Neural cell (in vitro differentiated cells): Measurements from ENCODE around the gene APH1B. TPM values are rescaled to one million over a fixed set of nuclear protein-coding genes. Genes with fewer than 3 reads are reported as not detected.

ENCODE experiments used
- H2AFZ ChIP-seq: fragments of 200-600, 300-800 bp; sonication (generic), shearing (Covaris generic); 2 replicates; pipeline ENCODE4 v1.6.0; 2014; ENCODE audit warnings: low read depth, mild to moderate bottlenecking, antibody characterized with exemption, low read length, moderate library complexity
- H3F3A ChIP-seq: fragments of 200-600 bp; shearing (Covaris generic); 2 replicates; pipeline ENCODE4 v1.6.1; 2016; ENCODE audit warnings: mild to moderate bottlenecking, moderate library complexity, mixed read lengths, antibody characterized with exemption, low read length; ENCODE audit not compliant: insufficient read depth, poor library complexity, severe bottlenecking
- H3K27ac ChIP-seq: fragments of 200-600, 300-800 bp; sonication (generic), shearing (Covaris generic); 2 replicates; pipeline ENCODE4 v1.5.1; 2014; ENCODE audit warnings: mild to moderate bottlenecking, low read length, moderate library complexity
- H3K27me3 ChIP-seq: fragments of 300-800, 200-600 bp; sonication (generic), shearing (Covaris generic); 2 replicates; pipeline ENCODE4 v1.6.0; 2014; ENCODE audit warnings: mild to moderate bottlenecking, low read depth, low read length, moderate library complexity; ENCODE audit not compliant: insufficient read depth
- H3K36me3 ChIP-seq: fragments of 300-800, 200-600 bp; sonication (generic), shearing (Covaris generic); 2 replicates; pipeline ENCODE4 v1.5.1; 2014; ENCODE audit warnings: mild to moderate bottlenecking, antibody characterized with exemption, low read length, moderate library complexity; ENCODE audit not compliant: insufficient read depth
- H3K4me2 ChIP-seq: fragments of 300-800, 200-600 bp; sonication (generic), shearing (Covaris generic); 2 replicates; pipeline ENCODE4 v1.6.0; 2014; ENCODE audit warnings: mild to moderate bottlenecking, low read length
- H3K4me3 ChIP-seq: fragments of 300-800, 200-600 bp; sonication (generic), shearing (Covaris generic); 2 replicates; pipeline ENCODE4 v1.5.1; 2014; ENCODE audit warnings: mild to moderate bottlenecking, low read length, moderate library complexity
- H3K79me2 ChIP-seq: fragments of 200-600 bp; shearing (Covaris generic); replicated peaks from 2 replicates; pipeline ENCODE4 v1.6.0; 2014; ENCODE audit warnings: mild to moderate bottlenecking, low read length, moderate library complexity; ENCODE audit not compliant: insufficient read depth
- H3K9ac ChIP-seq: fragments of 300-800, 200-600 bp; sonication (generic), shearing (Covaris generic); 2 replicates; pipeline ENCODE4 v1.6.1; 2016; ENCODE audit warnings: mild to moderate bottlenecking, low read length, mixed read lengths
- H3K9me2 ChIP-seq: fragments of 200-600 bp; shearing (Covaris generic); 2 replicates; pipeline ENCODE4 v1.6.1; 2016; ENCODE audit warnings: mild to moderate bottlenecking, low read length, mixed read lengths; ENCODE audit not compliant: insufficient read depth
- H3K9me3 ChIP-seq: fragments of 200-600, 300-800 bp; sonication (generic), shearing (Covaris generic); 2 replicates; pipeline ENCODE4 v1.6.1; 2016; ENCODE audit warnings: mild to moderate bottlenecking, mixed run types, low read length, moderate library complexity, mixed read lengths
- H4K20me1 ChIP-seq: fragments of 200-600 bp; shearing (Covaris generic); 2 replicates; pipeline ENCODE4 v1.6.1; 2016; ENCODE audit warnings: mild to moderate bottlenecking, mixed run types; ENCODE audit not compliant: insufficient read depth
- EP300 ChIP-seq: fragments of 450-650 bp; conservative IDR thresholded peaks from 2 replicates; pipeline ENCODE4 v1.6.1; 2014; ENCODE audit warnings: antibody characterized with exemption, mild to moderate bottlenecking, moderate library complexity; ENCODE audit not compliant: poor library complexity, severe bottlenecking
- EZH2 ChIP-seq: fragments of 200-600, 300-800 bp; shearing (Covaris generic), sonication (generic); IDR thresholded peaks from 2 replicates; pipeline ENCODE4 v1.6.1; 2014; ENCODE audit warnings: antibody characterized with exemption, low read length, borderline replicate concordance, mild to moderate bottlenecking; ENCODE audit not compliant: insufficient read depth, poor library complexity, severe bottlenecking
- MXI1 ChIP-seq: fragments of 450-650 bp; conservative IDR thresholded peaks from 2 replicates; pipeline ENCODE4 v1.6.1; 2014; ENCODE audit warnings: antibody characterized with exemption, mild to moderate bottlenecking; ENCODE audit not compliant: poor library complexity, severe bottlenecking
- POLR2AphosphoS5 ChIP-seq: IDR thresholded peaks from 2 replicates; pipeline ENCODE4 v1.6.1; 2012
- RAD21 ChIP-seq: fragments of 450-650 bp; conservative IDR thresholded peaks from 2 replicates; pipeline ENCODE4 v1.6.1; 2014; ENCODE audit warnings: antibody characterized with exemption, mild to moderate bottlenecking, moderate library complexity
- SMC3 ChIP-seq: fragments of 450-650 bp; conservative IDR thresholded peaks from 2 replicates; pipeline ENCODE4 v1.6.1; 2014; ENCODE audit warnings: antibody characterized with exemption, mild to moderate bottlenecking, moderate library complexity; ENCODE audit not compliant: poor library complexity
- TAF1 ChIP-seq: IDR thresholded peaks from 2 replicates; pipeline ENCODE4 v1.6.1; 2012; ENCODE audit warnings: low read depth
- polyA plus RNA-seq: library from polyadenylated mRNA; depleted of rRNA; stranded (reverse); fragments of >200 nt; gene quantifications from 2 replicates; pipeline ENCODE4 v1.2.3, GENCODE V29; 2014
- TF ChIP-seq, protein P1 (sequence below): IDR thresholded peaks from 2 replicates; pipeline ENCODE4 v1.6.1; 2012; ENCODE audit warnings: borderline replicate concordance
- TF ChIP-seq, protein P2 (sequence below): fragments of 450-650 bp; IDR thresholded peaks from 2 replicates; pipeline ENCODE4 v1.5.1; 2014; ENCODE audit warnings: antibody characterized with exemption, mild to moderate bottlenecking, moderate library complexity; ENCODE audit not compliant: poor library complexity, severe bottlenecking

The APH1B gene
- polyA plus RNA-seq, 1 donor from 2014 or later = 14.6 TPM

DNA sequence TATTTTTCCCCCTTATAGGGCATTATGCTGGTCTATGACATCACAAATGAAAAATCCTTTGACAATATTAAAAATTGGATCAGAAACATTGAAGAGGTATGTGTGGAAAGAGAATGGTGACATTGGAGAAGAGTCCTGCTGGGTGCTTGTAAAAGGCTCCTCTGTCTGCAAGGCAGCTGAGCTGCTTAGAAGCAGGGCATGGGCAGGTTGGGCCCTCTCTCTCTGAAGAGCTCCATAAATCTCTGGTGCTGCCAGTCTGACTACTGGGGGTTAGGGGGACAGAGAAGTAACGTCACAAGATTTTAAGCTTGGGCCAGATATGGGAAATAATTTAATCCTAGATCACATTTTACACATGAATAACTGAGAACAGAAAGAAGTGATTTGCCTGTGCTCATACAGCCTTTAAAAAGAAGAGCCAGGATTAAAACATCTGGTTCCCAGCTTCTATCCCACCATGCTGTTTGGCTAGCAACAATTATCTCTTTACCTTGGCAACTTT lies 21.9 kb upstream of the APH1B start:
- Histone ChIP-seq H4K20me1 (no peaks in the 10 kb centered on the region), H3K27me3 (no peaks in the 10 kb centered on the region), H3K79me2 (peaks cover 4% of the 10 kb centered on the region), H3K4me3 (no peak overlapping the region), H3K36me3 (peaks cover under 1% of the 10 kb centered on the region), H2AFZ (no peak overlapping the region), H3K9ac (no peak overlapping the region), H3F3A (peaks cover 2% of the 10 kb centered on the region), H3K9me2 (no peaks in the 10 kb centered on the region), H3K27ac (no peak overlapping the region), H3K4me2 (peak overlapping the region; percentile 20), H3K9me3 (no peaks in the 10 kb centered on the region)
- no peak for TF ChIP-seq SMC3
- TF ChIP-seq, protein P1, sequence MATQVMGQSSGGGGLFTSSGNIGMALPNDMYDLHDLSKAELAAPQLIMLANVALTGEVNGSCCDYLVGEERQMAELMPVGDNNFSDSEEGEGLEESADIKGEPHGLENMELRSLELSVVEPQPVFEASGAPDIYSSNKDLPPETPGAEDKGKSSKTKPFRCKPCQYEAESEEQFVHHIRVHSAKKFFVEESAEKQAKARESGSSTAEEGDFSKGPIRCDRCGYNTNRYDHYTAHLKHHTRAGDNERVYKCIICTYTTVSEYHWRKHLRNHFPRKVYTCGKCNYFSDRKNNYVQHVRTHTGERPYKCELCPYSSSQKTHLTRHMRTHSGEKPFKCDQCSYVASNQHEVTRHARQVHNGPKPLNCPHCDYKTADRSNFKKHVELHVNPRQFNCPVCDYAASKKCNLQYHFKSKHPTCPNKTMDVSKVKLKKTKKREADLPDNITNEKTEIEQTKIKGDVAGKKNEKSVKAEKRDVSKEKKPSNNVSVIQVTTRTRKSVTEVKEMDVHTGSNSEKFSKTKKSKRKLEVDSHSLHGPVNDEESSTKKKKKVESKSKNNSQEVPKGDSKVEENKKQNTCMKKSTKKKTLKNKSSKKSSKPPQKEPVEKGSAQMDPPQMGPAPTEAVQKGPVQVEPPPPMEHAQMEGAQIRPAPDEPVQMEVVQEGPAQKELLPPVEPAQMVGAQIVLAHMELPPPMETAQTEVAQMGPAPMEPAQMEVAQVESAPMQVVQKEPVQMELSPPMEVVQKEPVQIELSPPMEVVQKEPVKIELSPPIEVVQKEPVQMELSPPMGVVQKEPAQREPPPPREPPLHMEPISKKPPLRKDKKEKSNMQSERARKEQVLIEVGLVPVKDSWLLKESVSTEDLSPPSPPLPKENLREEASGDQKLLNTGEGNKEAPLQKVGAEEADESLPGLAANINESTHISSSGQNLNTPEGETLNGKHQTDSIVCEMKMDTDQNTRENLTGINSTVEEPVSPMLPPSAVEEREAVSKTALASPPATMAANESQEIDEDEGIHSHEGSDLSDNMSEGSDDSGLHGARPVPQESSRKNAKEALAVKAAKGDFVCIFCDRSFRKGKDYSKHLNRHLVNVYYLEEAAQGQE = no peak
- TF ChIP-seq EP300 = no peak
- TF ChIP-seq, protein P2, sequence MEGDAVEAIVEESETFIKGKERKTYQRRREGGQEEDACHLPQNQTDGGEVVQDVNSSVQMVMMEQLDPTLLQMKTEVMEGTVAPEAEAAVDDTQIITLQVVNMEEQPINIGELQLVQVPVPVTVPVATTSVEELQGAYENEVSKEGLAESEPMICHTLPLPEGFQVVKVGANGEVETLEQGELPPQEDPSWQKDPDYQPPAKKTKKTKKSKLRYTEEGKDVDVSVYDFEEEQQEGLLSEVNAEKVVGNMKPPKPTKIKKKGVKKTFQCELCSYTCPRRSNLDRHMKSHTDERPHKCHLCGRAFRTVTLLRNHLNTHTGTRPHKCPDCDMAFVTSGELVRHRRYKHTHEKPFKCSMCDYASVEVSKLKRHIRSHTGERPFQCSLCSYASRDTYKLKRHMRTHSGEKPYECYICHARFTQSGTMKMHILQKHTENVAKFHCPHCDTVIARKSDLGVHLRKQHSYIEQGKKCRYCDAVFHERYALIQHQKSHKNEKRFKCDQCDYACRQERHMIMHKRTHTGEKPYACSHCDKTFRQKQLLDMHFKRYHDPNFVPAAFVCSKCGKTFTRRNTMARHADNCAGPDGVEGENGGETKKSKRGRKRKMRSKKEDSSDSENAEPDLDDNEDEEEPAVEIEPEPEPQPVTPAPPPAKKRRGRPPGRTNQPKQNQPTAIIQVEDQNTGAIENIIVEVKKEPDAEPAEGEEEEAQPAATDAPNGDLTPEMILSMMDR = no peak
- no peak for TF ChIP-seq RAD21
- no peak for TF ChIP-seq POLR2AphosphoS5
- no peak for TF ChIP-seq EZH2
- no peak for TF ChIP-seq MXI1
- TF ChIP-seq TAF1 = no peak

DNA sequence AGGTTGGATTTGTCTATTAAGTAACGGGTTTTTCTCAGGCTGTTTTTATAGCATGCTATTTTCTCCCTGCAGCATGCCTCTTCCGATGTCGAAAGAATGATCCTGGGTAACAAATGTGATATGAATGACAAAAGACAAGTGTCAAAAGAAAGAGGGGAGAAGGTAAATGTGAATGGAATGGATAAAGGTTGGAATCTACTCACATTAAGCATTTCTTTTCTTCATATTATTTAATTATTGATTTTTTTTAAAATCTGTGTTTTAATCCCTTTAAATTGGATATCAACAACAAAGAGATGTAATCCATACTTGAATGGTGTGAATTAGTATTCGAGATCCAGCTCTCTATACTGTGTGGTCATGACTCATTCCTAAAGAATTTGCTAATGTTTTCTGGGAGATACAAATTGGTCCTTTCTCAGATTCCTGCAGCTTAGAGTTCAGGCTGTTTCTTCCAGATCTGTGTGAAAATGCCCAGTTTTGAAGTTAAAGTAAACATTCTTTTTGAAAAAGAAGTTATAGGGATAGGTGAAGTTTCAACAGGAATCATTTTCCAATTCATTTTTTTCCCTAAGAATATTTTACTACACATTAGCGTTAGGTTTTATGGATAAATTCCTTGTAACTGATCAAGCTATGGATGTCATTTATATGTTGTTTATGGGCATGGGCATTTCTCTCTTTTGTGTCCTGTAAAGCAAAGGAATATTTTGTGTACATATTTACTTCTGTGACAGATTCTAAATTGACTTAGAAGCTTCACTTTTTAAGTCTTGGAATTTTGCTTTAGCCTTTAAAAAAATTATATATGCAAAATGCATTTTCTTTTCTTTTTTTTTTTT lies 20.8 kb upstream of the APH1B start:
- TF ChIP-seq EZH2 = no peak
- H3K27ac ChIP-seq = no peak overlapping the region
- H3K27me3 ChIP-seq = no peaks in the 10 kb centered on the region
- H3K4me2 ChIP-seq = peak overlapping the region; percentile 59
- peak overlapping the region; percentile 31 for H3K4me3 ChIP-seq
- no peak overlapping the region for H2AFZ ChIP-seq
- H3K9me3 ChIP-seq = no peaks in the 10 kb centered on the region
- peaks cover 2% of the 10 kb centered on the region for H3F3A ChIP-seq
- H3K9me2 ChIP-seq = no peaks in the 10 kb centered on the region
- peaks cover 4% of the 10 kb centered on the region for H3K79me2 ChIP-seq
- peaks cover 6% of the 10 kb centered on the region for H3K36me3 ChIP-seq
- H4K20me1 ChIP-seq = no peaks in the 10 kb centered on the region
- no peak overlapping the region for H3K9ac ChIP-seq
